Measurements from ENCODE around the gene MIOX. TPM values are rescaled to one million over a fixed set of nuclear protein-coding genes. Genes with fewer than 3 reads are reported as not detected.
A peak's percentile ranks its signal among the peaks of the same experiment; 100 is the strongest.

The MIOX gene
- total RNA-seq, 1 donor from 2014 or later = 0.35 TPM

DNA sequence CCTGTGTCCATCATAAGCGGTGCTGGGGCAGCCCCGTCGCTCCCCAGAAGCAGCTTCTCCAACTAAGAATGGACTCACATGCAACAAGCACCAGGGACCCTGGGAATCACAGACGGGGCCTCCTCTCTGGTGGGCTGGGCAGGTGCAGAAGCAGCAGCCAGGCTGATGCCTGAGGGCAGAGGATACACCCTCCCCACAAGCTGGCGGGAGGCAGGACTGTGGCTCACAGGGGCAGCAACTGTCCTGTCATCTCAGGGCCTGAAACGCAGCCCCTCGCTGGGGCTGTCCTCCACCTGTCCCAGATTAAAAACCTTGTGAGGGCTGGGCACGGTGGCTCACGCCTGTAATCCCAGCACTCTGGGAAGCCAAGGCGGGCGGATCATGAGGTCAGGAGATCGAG is 8.7 kb upstream of the MIOX start:
- peaks cover 42% of the 10 kb centered on the region for H3K27me3 Mint-ChIP-seq (ENCODE audit: low read depth)
- DNase-seq (ENCODE audit: low read depth, low spot score) = no peak
- H3K4me3 Mint-ChIP-seq = peak overlapping the region; percentile 84
- H3K27ac Mint-ChIP-seq (ENCODE audit: unreplicated experiment) = no peak overlapping the region
- H3K4me1 Mint-ChIP-seq = peaks cover 26% of the 10 kb centered on the region
- no peaks in the 10 kb centered on the region for H3K36me3 Mint-ChIP-seq (ENCODE audit: low read depth)
- no peaks in the 10 kb centered on the region for H3K9me3 Mint-ChIP-seq
- TF ChIP-seq, protein P1, sequence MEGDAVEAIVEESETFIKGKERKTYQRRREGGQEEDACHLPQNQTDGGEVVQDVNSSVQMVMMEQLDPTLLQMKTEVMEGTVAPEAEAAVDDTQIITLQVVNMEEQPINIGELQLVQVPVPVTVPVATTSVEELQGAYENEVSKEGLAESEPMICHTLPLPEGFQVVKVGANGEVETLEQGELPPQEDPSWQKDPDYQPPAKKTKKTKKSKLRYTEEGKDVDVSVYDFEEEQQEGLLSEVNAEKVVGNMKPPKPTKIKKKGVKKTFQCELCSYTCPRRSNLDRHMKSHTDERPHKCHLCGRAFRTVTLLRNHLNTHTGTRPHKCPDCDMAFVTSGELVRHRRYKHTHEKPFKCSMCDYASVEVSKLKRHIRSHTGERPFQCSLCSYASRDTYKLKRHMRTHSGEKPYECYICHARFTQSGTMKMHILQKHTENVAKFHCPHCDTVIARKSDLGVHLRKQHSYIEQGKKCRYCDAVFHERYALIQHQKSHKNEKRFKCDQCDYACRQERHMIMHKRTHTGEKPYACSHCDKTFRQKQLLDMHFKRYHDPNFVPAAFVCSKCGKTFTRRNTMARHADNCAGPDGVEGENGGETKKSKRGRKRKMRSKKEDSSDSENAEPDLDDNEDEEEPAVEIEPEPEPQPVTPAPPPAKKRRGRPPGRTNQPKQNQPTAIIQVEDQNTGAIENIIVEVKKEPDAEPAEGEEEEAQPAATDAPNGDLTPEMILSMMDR (conservative IDR thresholded peaks at IDR 0.05) = no peak

DNA sequence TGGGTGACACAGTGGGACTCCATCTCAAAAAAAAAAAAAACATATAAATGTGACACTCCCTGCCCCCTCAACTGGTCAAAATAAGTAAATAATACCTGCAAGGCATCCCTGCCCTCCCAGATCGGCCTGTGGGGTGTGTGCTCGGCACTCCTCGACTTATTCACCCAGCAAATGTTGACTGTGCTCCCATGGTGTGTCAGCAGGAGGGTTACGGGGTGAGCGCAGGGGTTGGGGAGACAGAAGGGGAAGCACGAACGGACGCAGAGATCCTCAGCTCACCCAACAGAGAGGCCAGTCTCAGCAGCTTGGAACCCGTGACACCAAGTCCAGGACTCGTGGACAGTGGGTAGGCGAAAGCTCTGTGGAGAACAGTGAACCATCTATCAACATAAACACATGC is 6.9 kb upstream of the MIOX start:
- TF ChIP-seq, protein P1 (conservative IDR thresholded peaks at IDR 0.05) = no peak
- Mint-ChIP-seq H3K27me3 (ENCODE audit: low read depth) (peaks cover 44% of the 10 kb centered on the region), H3K4me3 (peak overlapping the region; percentile 69), H3K36me3 (ENCODE audit: low read depth) (no peaks in the 10 kb centered on the region), H3K4me1 (peaks cover 12% of the 10 kb centered on the region), H3K9me3 (no peaks in the 10 kb centered on the region), H3K27ac (ENCODE audit: unreplicated experiment) (no peak overlapping the region)
- DNase-seq (ENCODE audit: low read depth, low spot score) = no peak

DNA sequence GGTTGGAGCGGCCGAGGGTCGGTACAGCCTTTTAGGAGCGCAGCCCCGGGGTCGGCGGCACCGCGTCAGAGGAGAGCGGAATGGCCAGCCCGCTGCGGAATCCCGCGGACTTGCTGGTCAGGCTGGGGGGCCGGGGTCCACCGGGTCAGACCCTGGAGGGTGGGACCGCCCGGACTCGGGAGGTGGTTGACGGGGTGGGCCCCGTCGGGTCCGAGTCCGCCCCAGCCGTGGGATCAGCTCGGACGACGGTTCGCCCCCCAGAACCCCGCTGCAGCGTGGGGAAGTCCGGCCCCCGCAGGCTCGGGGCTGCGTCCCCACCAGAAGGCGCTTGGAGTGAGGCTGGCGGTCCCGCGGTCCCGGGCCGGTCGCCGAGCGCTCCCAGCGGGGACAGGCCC is 5.6 kb upstream of the MIOX start:
- H3K27me3 Mint-ChIP-seq (ENCODE audit: low read depth) = peaks cover 45% of the 10 kb centered on the region
- H3K36me3 Mint-ChIP-seq (ENCODE audit: low read depth) = no peaks in the 10 kb centered on the region
- TF ChIP-seq, protein P1 (conservative IDR thresholded peaks at IDR 0.05) = no peak

DNA sequence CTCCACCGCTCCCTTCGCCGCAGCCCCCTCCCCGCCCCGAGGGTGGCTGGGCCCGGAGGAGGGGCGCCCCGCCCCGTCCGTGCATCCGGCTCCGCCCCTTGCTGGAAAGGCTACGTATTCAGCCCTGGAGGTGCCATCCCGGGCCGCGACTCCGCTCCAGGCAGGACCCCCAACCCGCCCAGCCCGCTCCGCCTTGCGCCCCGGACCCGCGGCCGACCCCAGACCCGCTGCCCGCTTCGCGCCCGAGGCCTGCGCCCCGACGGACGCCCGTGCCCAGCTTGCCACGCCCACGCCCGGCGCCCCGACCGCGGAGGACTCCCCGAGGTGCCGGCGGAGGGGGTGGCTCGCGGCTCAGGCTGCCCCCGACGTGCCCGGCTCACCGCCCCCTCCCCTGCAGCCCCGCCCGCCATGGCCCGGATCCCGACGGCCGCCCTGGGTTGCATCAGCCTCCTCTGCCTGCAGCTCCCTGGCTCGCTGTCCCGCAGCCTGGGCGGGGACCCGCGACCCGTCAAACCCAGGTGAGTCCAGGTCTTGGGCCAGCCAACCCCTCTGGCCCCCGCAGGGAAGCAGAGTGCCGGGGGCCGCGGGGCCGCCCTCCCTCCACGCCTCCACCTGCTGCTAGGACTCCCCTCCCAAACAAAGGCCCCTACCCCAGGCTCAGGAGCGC is 5.1 kb upstream of the MIOX start, which contains the start of gene ADM2:
TSS of gene ADM2 (plus strand) at position 104 of the 667 bp plus-strand sequence. CDS start at position 409, 305 bp downstream.
- Mint-ChIP-seq H3K27me3 (ENCODE audit: low read depth) (peaks cover 45% of the 10 kb centered on the region), H3K4me1 (peaks cover 8% of the 10 kb centered on the region), H3K9me3 (no peaks in the 10 kb centered on the region), H3K36me3 (ENCODE audit: low read depth) (no peaks in the 10 kb centered on the region), H3K27ac (ENCODE audit: unreplicated experiment) (no peak within 1 kb of the TSS), H3K4me3 (peak within 1 kb of the TSS; percentile 69)
- peak; percentile 37 for DNase-seq (ENCODE audit: low read depth, low spot score)
- TF ChIP-seq, protein P1 (conservative IDR thresholded peaks at IDR 0.05) = no peak

More for the DNA sequence above, 5.6 kb upstream of the MIOX start:
- Mint-ChIP-seq H3K27ac (ENCODE audit: unreplicated experiment) (no peak overlapping the region), H3K9me3 (no peaks in the 10 kb centered on the region), H3K4me3 (no peak overlapping the region), H3K4me1 (peaks cover 9% of the 10 kb centered on the region)
- DNase-seq (ENCODE audit: low read depth, low spot score) = no peak

DNA sequence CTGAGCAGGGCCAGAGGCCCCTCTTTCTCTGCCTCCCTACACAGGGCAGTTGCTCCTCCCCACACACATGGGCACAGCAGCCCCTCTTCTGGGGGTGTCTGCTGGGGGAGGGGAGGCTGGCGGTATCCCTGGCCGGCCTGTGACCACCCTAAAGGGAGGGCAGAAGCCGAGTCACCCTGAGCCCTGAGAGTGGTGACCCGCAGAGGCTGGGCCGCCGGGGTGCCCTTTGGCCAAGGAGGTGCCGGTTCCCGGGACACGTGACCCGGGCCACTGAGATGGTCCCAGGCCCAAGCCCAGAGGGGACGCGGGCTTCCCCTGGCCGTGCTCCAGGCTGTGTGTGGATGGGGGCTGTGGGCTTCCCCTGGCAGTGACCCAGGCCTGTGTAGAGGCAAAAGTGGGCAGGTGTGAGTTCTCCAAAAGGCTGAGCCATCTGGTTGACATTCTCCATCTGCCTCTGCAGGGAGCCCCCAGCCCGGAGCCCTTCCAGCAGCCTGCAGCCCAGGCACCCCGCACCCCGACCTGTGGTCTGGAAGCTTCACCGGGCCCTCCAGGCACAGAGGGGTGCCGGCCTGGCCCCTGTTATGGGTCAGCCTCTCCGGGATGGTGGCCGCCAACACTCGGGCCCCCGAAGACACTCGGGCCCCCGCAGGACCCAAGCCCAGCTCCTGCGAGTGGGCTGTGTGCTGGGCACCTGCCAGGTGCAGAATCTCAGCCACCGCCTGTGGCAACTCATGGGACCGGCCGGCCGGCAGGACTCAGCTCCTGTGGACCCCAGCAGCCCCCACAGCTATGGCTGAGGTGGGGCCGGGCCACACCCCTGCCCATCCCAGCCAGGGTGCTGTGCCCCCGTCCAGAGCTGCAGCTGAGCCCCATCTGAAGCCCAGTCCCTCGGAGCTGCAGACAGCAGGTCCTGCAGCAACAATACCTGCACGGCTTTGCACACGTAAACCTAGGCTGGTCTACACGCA is 4.3 kb upstream of the MIOX start:
- Mint-ChIP-seq H3K4me1 (peaks cover under 1% of the 10 kb centered on the region), H3K36me3 (ENCODE audit: low read depth) (no peaks in the 10 kb centered on the region), H3K27me3 (ENCODE audit: low read depth) (peaks cover 40% of the 10 kb centered on the region), H3K27ac (ENCODE audit: unreplicated experiment) (no peak overlapping the region), H3K4me3 (peak overlapping the region; percentile 57), H3K9me3 (no peaks in the 10 kb centered on the region)
- TF ChIP-seq, protein P1 (conservative IDR thresholded peaks at IDR 0.05) = no peak
- no peak for DNase-seq (ENCODE audit: low read depth, low spot score)
